ENCODE results near the gene ANKRD33B. TPM values are rescaled to one million over a fixed set of nuclear protein-coding genes. Genes with fewer than 3 reads are reported as not detected.

ANKRD33B gene
- polyA plus RNA-seq, 1 experiment: 3.4 TPM

- peaks cover 1% of the 10 kb centered on the region; the same call in 1 of the 2 replicates for H3K36me3 ChIP-seq (ENCODE audit: control insufficient read depth, insufficient read depth, low read length)
- TF ChIP-seq CTCF (IDR thresholded peaks at IDR 0.05; ENCODE audit: insufficient read depth, low read depth, low read length): no peak
- DNase-seq (ENCODE audit: low read depth): no peak
- H3K27me3 ChIP-seq (ENCODE audit: control insufficient read depth, insufficient read depth, low read length): no peaks in the 10 kb centered on the region
- ChIA-PET POLR2A (no interaction called here), CTCF (no interaction called here)
- no peak overlapping the region for H3K4me3 ChIP-seq (ENCODE audit: low read depth, low read length)
These were observed 67.6 kb downstream of the ANKRD33B start for GRCh38 chr5:10631316-10631996.

- no peak overlapping the region for H3K4me3 ChIP-seq (ENCODE audit: low read depth, low read length)
- H3K27me3 ChIP-seq (ENCODE audit: control insufficient read depth, insufficient read depth, low read length): no peaks in the 10 kb centered on the region
- H3K36me3 ChIP-seq (ENCODE audit: control insufficient read depth, insufficient read depth, low read length): peaks cover 1% of the 10 kb centered on the region; the same call in 1 of the 2 replicates
- ChIA-PET POLR2A (no interaction called here), CTCF (interaction anchor here (1.0 kb wide), 1 partner anchor 180 kb away, joined by 3 read pairs; no protein-coding TSS in a partner anchor)
- DNase-seq (ENCODE audit: low read depth): no peak
- TF ChIP-seq CTCF (IDR thresholded peaks at IDR 0.05; ENCODE audit: insufficient read depth, low read depth, low read length): no peak
These were observed 68.4 kb downstream of the ANKRD33B start for GRCh38 chr5:10632110-10632761.

- no peak for DNase-seq (ENCODE audit: low read depth)
- ChIA-PET POLR2A (no interaction called here), CTCF (no interaction called here)
- H3K4me3 ChIP-seq (ENCODE audit: low read depth, low read length): no peak overlapping the region
- H3K27me3 ChIP-seq (ENCODE audit: control insufficient read depth, insufficient read depth, low read length): no peaks in the 10 kb centered on the region
- H3K36me3 ChIP-seq (ENCODE audit: control insufficient read depth, insufficient read depth, low read length): peaks cover 7% of the 10 kb centered on the region
- TF ChIP-seq CTCF (IDR thresholded peaks at IDR 0.05; ENCODE audit: insufficient read depth, low read depth, low read length): no peak
These were observed 69.6 kb downstream of the ANKRD33B start for GRCh38 chr5:10633271-10634049.

- CTCF ChIA-PET: interaction anchor here (1.0 to 1.4 kb wide), 2 partner anchors 25 to 180 kb away, joined by 4 to 5 read pairs; no protein-coding TSS in a partner anchor
These were observed 70.2 kb downstream of the ANKRD33B start for GRCh38 chr5:10634050-10634449.

More at GRCh38 chr5:10634050-10634449, 70.2 kb downstream of the ANKRD33B start:
- peaks cover 7% of the 10 kb centered on the region for H3K36me3 ChIP-seq (ENCODE audit: control insufficient read depth, insufficient read depth, low read length)
- no peak for DNase-seq (ENCODE audit: low read depth)
- POLR2A ChIA-PET: no interaction called here
- TF ChIP-seq CTCF (IDR thresholded peaks at IDR 0.05; ENCODE audit: insufficient read depth, low read depth, low read length): no peak
- H3K4me3 ChIP-seq (ENCODE audit: low read depth, low read length): no peak overlapping the region
- H3K27me3 ChIP-seq (ENCODE audit: control insufficient read depth, insufficient read depth, low read length): no peaks in the 10 kb centered on the region
